Loucy (cell line): Measurements from ENCODE around the gene GSS.

Experiments used
- H2AFZ ChIP-seq: fragments of 200-600 bp; sonication (generic); 2 replicates; pipeline ENCODE4 v1.6.0; 2016; ENCODE audit warnings: antibody characterized with exemption, mild to moderate bottlenecking, low read length, moderate library complexity
- H3F3A ChIP-seq: fragments of 200-600 bp; 2 replicates; pipeline ENCODE4 v1.6.0; 2016; ENCODE audit warnings: antibody characterized with exemption, low read depth, mild to moderate bottlenecking
- H3K27me3 ChIP-seq: fragments of 200-600 bp; sonication (generic); 2 replicates; pipeline ENCODE4 v1.6.1; 2014; ENCODE audit warnings: low read length, mild to moderate bottlenecking; ENCODE audit not compliant: insufficient read depth, poor library complexity, severe bottlenecking
- H3K36me3 ChIP-seq: fragments of 200-600 bp; sonication (generic); 2 replicates; pipeline ENCODE4 v1.6.1; 2016; ENCODE audit warnings: low read length; ENCODE audit not compliant: insufficient read depth
- H3K4me1 ChIP-seq: fragments of 200-600 bp; sonication (generic); 2 replicates; pipeline ENCODE4 v1.5.1; 2014; ENCODE audit warnings: low read length, mild to moderate bottlenecking; ENCODE audit not compliant: insufficient read depth, poor library complexity, severe bottlenecking
- H3K4me2 ChIP-seq: fragments of 200-600 bp; sonication (generic); 2 replicates; pipeline ENCODE4 v1.6.0; 2014; ENCODE audit warnings: antibody characterized with exemption, low read length, low read depth, mild to moderate bottlenecking; ENCODE audit not compliant: poor library complexity, severe bottlenecking
- H3K4me3 ChIP-seq: fragments of 200-600 bp; sonication (generic); 2 replicates; pipeline ENCODE4 v1.5.1; 2014; ENCODE audit warnings: low read length, mild to moderate bottlenecking, mixed read lengths; ENCODE audit not compliant: poor library complexity, severe bottlenecking
- H3K79me2 ChIP-seq: fragments of 200-600 bp; sonication (generic); 2 replicates; pipeline ENCODE4 v1.6.1; 2014; ENCODE audit warnings: low read length; ENCODE audit not compliant: insufficient read depth
- H3K9ac ChIP-seq: fragments of 200-600 bp; sonication (generic); 2 replicates; pipeline ENCODE4 v1.6.0; 2014; ENCODE audit warnings: mild to moderate bottlenecking, low read depth, low read length, moderate library complexity; ENCODE audit not compliant: poor library complexity, severe bottlenecking
- H3K9me2 ChIP-seq: fragments of 200-600 bp; sonication (generic); replicated peaks from 2 replicates; pipeline ENCODE4 v1.6.1; 2016; ENCODE audit warnings: low read depth, low read length, mixed read lengths
- H3K9me3 ChIP-seq: fragments of 200-600 bp; sonication (generic); 2 replicates; pipeline ENCODE4 v1.6.1; 2014; ENCODE audit warnings: mild to moderate bottlenecking, antibody characterized with exemption, low read length, low read depth; ENCODE audit not compliant: insufficient read depth
- H4K20me1 ChIP-seq: fragments of 200-600 bp; sonication (generic); 2 replicates; pipeline ENCODE4 v1.6.0; 2014; ENCODE audit warnings: antibody characterized with exemption, low read length, mild to moderate bottlenecking; ENCODE audit not compliant: insufficient read depth, poor library complexity, severe bottlenecking
- CTCF ChIP-seq: fragments of 200-600 bp; sonication (generic); conservative IDR thresholded peaks from 2 replicates; pipeline ENCODE4 v1.5.1; 2014; ENCODE audit warnings: mild to moderate bottlenecking, antibody characterized with exemption, low read length
- EZH2phosphoT487 ChIP-seq: fragments of 200-600 bp; IDR thresholded peaks from 2 replicates; pipeline ENCODE4 v1.6.1; 2018; ENCODE audit warnings: antibody characterized with exemption, mild to moderate bottlenecking, moderate library complexity, borderline replicate concordance

Gene GSS

GRCh38 chr20:34952671-34953070 lies 2.9 kb downstream of the GSS start:
- H3K4me1 ChIP-seq = peaks cover 12% of the 10 kb centered on the region
- H3K79me2 ChIP-seq = peaks cover 9% of the 10 kb centered on the region
- H3K9me2 ChIP-seq = no peaks in the 10 kb centered on the region
- no peak overlapping the region for H2AFZ ChIP-seq
- H4K20me1 ChIP-seq = no peaks in the 10 kb centered on the region
- no peak overlapping the region for H3K4me3 ChIP-seq
- H3K9me3 ChIP-seq = no peaks in the 10 kb centered on the region
- H3K27me3 ChIP-seq = no peaks in the 10 kb centered on the region
- H3K4me2 ChIP-seq = no peak overlapping the region
- TF ChIP-seq EZH2phosphoT487 (no peak), CTCF (no peak)
- no peaks in the 10 kb centered on the region for H3K36me3 ChIP-seq
- no peak overlapping the region for H3K9ac ChIP-seq
- no peaks in the 10 kb centered on the region for H3F3A ChIP-seq

GRCh38 chr20:34951652-34952051 lies 4.0 kb downstream of the GSS start:
- Histone ChIP-seq H3K79me2 (peaks cover 9% of the 10 kb centered on the region), H3K4me3 (no peak overlapping the region), H3K27me3 (no peaks in the 10 kb centered on the region), H3F3A (no peaks in the 10 kb centered on the region), H3K4me1 (peaks cover 12% of the 10 kb centered on the region), H3K4me2 (no peak overlapping the region), H2AFZ (no peak overlapping the region), H3K9me2 (no peaks in the 10 kb centered on the region), H3K36me3 (no peaks in the 10 kb centered on the region), H4K20me1 (no peaks in the 10 kb centered on the region), H3K9ac (no peak overlapping the region), H3K9me3 (no peaks in the 10 kb centered on the region)
- no peak for TF ChIP-seq EZH2phosphoT487
- TF ChIP-seq CTCF = no peak

- H3K9ac ChIP-seq = no peak overlapping the region
- no peaks in the 10 kb centered on the region for H3K9me2 ChIP-seq
- no peak for TF ChIP-seq EZH2phosphoT487
- TF ChIP-seq CTCF = no peak
- no peak overlapping the region for H3K4me2 ChIP-seq
- H2AFZ ChIP-seq = no peak overlapping the region
- peaks cover 10% of the 10 kb centered on the region for H3K4me1 ChIP-seq
- H4K20me1 ChIP-seq = no peaks in the 10 kb centered on the region
- H3F3A ChIP-seq = no peaks in the 10 kb centered on the region
- peaks cover 9% of the 10 kb centered on the region for H3K79me2 ChIP-seq
- H3K27me3 ChIP-seq = no peaks in the 10 kb centered on the region
- no peaks in the 10 kb centered on the region for H3K36me3 ChIP-seq
- H3K9me3 ChIP-seq = no peaks in the 10 kb centered on the region
- H3K4me3 ChIP-seq = no peak overlapping the region
Measured at GRCh38 chr20:34951252-34951651, 4.4 kb downstream of the GSS start.
